ENCODE data around the gene PSD4. TPM values are rescaled to one million over a fixed set of nuclear protein-coding genes. Genes with fewer than 3 reads are reported as not detected.
A peak's percentile ranks its signal among the peaks of the same experiment; 100 is the strongest.

The PSD4 gene
- total RNA-seq, 1 donor from 2014 or later: 319 TPM

DNA sequence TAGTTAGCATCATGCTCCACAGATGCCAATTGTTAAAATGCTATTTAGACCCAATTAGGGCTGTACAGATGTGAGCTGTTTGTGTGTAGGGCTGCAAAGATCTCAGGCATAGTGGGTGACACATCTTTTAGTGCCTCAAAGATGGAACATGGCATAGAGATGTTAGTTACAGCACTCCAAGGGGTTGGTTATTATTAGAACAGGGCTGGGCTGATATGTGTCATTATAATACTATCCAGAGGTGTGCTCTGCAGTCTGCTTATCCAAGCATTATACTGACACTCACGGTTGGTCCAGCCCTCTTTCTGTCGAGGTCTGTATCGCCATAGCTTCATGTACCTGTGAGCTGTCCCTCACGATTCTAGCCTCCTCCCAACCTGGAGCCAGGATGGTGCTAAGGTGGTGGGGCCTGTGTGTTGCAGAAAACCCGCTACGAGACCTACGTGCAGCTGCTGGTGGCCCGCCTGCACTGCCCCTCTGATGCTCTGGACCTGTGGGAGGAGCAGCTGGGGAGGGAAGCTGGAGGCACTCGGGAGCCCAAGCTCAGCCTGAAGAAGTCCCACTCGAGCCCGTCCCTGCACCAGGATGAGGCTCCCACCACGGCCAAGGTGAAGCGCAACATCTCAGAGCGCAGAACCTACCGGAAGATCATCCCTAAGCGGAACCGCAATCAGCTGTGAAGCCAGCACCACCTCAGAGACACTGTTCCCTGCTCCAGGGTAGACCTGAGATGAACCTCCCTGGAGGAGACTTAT, 27.1 kb downstream of the PSD4 start:
- Mint-ChIP-seq H3K9me3 (no peaks in the 10 kb centered on the region), H3K4me1 (ENCODE audit: low read depth) (peaks cover 23% of the 10 kb centered on the region), H3K27me3 (ENCODE audit: low read depth) (no peaks in the 10 kb centered on the region), H3K4me3 (ENCODE audit: low read depth) (no peak overlapping the region), H3K27ac (no peak overlapping the region), H3K36me3 (ENCODE audit: low read depth) (peaks cover 77% of the 10 kb centered on the region)
- DNase-seq (ENCODE audit: low spot score): no peak
- intact Hi-C loops (cut with micrococcal nuclease): loop anchor here (5.0 kb wide), 1 partner anchor 71 kb away; no protein-coding TSS in a partner anchor

DNA sequence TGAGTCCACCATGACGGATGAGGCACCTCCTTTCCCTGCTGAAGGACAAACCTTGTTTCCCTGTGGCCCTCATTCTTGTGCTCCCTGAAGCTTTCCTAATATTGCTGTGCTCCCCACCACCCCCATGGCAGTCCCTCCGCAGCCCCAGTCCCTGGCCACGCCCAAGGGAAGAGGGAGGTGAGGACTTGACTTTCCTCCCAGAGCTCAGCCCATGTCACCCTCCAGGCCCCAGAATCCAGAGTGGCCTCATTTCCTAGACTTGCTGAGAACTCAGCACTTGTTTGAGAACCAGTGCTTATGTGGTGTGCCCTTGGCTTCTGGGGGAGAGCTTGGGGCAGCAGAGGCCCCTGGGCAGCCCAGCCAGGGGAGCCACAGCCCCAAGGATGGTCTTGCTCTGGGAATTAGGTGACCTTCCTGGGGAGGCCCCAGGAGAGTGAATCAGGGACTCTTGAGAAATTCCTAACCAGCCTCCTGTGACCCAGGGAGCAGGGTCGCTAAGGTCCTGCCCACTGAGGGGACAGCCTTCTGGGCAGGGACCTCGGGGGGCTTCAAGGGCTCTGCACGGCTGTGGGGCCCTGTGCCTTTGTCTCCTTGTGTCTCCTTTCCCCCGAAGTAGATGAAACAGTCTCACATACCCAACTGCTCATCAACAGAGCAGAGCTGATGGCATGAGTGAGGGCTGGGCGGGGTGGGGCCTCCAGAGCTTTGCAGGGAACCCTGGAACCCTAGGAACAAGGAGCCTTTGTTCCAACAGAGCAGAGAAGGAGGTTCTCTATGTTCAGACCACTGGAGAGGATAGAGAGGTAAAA, 27.9 kb downstream of the PSD4 start:
- H3K36me3 Mint-ChIP-seq (ENCODE audit: low read depth): peaks cover 69% of the 10 kb centered on the region
- no peak overlapping the region for H3K4me3 Mint-ChIP-seq (ENCODE audit: low read depth)
- no peak for DNase-seq (ENCODE audit: low spot score)
- peaks cover 15% of the 10 kb centered on the region for H3K4me1 Mint-ChIP-seq (ENCODE audit: low read depth)
- H3K9me3 Mint-ChIP-seq: no peaks in the 10 kb centered on the region
- H3K27ac Mint-ChIP-seq: no peak overlapping the region
- intact Hi-C loops (cut with micrococcal nuclease): loop anchor here (5.0 kb wide), 1 partner anchor 71 kb away; no protein-coding TSS in a partner anchor
- no peaks in the 10 kb centered on the region for H3K27me3 Mint-ChIP-seq (ENCODE audit: low read depth)

DNA sequence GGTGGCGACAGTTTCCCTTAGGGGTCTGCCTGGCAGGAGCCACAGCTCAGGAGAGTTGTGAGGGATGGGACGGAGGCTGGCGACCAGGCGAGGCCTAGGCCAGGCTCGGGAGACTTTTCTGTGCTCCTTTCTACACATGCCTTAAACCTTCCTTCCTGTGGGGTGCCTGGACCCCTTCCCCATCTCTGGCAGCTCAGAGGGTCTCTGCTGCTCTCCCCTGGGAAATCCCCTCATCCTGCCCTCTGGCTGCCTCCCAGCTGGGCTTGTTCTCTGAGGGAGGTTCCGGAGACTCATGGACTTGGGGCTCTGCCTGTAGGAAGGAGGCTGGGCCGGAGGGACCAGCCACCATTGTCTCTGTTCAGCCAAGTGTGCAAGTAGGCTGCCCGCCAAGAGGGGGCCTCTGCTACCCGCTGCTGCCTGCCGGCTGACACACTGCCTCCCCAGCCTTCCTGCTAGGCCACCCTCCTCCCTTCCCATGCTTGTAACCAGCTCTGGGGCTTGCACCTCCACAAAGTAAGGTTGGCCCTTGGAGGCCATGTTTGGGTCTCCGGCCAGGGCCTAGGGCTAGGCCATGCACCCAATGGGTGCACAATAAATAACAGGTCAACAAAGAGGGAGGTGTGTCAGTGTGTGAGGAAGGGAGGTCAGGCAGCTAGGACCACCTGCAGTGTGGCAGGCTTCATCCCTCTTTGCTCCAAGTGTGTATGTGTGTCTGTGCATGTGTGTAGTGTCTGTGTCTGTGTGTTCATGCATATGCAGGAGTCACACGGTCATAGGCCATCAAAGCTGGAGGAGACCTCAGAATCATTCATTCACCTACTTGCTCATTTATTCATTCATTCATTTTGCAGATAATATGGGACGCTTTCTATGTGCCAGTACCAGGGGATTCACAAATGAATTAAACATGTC, 28.8 kb downstream of the PSD4 start:
- DNase-seq (ENCODE audit: low spot score): no peak
- H3K27me3 Mint-ChIP-seq (ENCODE audit: low read depth): no peaks in the 10 kb centered on the region
- peaks cover 61% of the 10 kb centered on the region for H3K36me3 Mint-ChIP-seq (ENCODE audit: low read depth)
- intact Hi-C loops (cut with micrococcal nuclease): loop anchor here (5.0 kb wide), 1 partner anchor 70 kb away; no protein-coding TSS in a partner anchor
- H3K9me3 Mint-ChIP-seq: no peaks in the 10 kb centered on the region
- no peak overlapping the region for H3K4me3 Mint-ChIP-seq (ENCODE audit: low read depth)
- H3K4me1 Mint-ChIP-seq (ENCODE audit: low read depth): peaks cover 8% of the 10 kb centered on the region
- H3K27ac Mint-ChIP-seq: peak overlapping the region; percentile 34

DNA sequence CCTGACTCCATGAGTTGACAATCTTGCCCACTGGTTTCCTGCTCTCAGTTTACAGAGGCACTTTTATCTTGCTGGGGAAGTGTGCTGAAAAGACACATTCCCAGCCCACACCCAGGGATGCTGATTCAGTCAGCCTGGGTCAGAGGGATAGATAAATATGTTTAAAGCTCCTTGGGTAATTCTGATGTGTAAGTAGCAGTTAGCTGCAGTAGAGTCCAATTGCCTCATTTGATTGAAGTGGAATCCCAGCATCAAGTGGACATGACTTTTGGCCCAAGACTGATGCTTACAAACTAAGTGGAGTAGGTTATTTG, 29.4 kb downstream of the PSD4 start:
- intact Hi-C loops (cut with micrococcal nuclease): loop anchor here (5.0 kb wide), 1 partner anchor 69 kb away; no protein-coding TSS in a partner anchor
- DNase-seq (ENCODE audit: low spot score): no peak
- Mint-ChIP-seq H3K36me3 (ENCODE audit: low read depth) (peaks cover 55% of the 10 kb centered on the region), H3K4me3 (ENCODE audit: low read depth) (no peak overlapping the region), H3K27ac (no peak overlapping the region), H3K27me3 (ENCODE audit: low read depth) (no peaks in the 10 kb centered on the region), H3K9me3 (no peaks in the 10 kb centered on the region), H3K4me1 (ENCODE audit: low read depth) (peaks cover 8% of the 10 kb centered on the region)

DNA sequence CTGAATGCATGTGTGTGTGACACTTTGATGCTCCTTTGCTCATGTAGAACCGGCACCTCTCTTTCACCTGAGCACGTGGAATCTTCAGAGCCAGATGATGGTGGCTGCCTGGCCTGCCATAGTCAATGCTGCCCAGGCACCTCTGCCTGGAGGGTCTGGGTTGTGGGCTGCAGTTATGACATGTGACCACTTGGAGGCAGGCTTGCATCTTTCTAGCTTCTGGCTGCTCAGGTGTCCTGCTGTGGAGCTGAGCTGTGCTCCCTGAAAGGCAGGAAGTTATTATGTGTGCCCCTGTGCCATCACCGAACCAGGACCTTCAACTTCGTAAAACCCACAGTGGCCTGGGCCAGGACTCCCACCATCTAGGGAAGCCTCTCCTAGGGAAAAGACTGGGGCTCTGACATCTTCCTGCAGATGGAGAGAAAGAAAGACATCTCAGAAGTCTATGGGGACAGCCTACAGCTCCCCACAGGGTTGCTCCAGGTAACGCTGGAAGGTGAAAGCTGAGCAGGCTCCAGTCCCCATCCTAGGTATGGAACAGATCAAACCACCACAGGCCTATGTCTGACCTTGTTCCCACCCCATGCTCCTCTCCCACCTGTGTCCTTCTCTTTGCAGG, 30.2 kb downstream of the PSD4 start:
- no peaks in the 10 kb centered on the region for H3K27me3 Mint-ChIP-seq (ENCODE audit: low read depth)
- no peaks in the 10 kb centered on the region for H3K9me3 Mint-ChIP-seq
- intact Hi-C loops (cut with micrococcal nuclease): loop anchor here (5.0 kb wide), 1 partner anchor 68 kb away; no protein-coding TSS in a partner anchor
- peak overlapping the region; percentile 58 for H3K27ac Mint-ChIP-seq
- no peak overlapping the region for H3K4me3 Mint-ChIP-seq (ENCODE audit: low read depth)
- DNase-seq (ENCODE audit: low spot score): peak; percentile 69
- H3K4me1 Mint-ChIP-seq (ENCODE audit: low read depth): peaks cover 8% of the 10 kb centered on the region
- H3K36me3 Mint-ChIP-seq (ENCODE audit: low read depth): peaks cover 51% of the 10 kb centered on the region

DNA sequence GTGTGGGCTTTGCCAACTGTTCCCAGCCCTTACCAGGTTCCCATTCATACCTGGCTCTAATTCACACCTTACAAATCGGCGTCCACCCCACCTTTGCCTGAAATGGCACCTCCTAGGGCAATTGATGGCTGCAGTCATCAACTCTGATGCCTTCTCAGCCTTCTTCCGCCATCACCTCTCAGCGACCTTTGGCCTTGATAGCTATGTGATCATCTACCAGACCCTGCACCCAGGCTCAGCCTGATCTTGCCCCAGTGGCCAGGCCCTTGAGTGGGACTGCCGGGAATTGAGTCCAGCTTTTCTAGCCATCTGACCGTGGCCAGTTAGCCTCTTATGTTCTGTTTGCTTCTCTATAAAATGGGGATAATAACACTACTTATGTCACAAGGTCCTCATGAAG, 32.5 kb downstream of the PSD4 start:
- Mint-ChIP-seq H3K4me3 (ENCODE audit: low read depth) (no peak overlapping the region), H3K27ac (no peak overlapping the region), H3K27me3 (ENCODE audit: low read depth) (no peaks in the 10 kb centered on the region), H3K9me3 (no peaks in the 10 kb centered on the region), H3K36me3 (ENCODE audit: low read depth) (peaks cover 29% of the 10 kb centered on the region), H3K4me1 (ENCODE audit: low read depth) (peaks cover 8% of the 10 kb centered on the region)
- intact Hi-C loops (cut with micrococcal nuclease): no loop called here
- no peak for DNase-seq (ENCODE audit: low spot score)

DNA sequence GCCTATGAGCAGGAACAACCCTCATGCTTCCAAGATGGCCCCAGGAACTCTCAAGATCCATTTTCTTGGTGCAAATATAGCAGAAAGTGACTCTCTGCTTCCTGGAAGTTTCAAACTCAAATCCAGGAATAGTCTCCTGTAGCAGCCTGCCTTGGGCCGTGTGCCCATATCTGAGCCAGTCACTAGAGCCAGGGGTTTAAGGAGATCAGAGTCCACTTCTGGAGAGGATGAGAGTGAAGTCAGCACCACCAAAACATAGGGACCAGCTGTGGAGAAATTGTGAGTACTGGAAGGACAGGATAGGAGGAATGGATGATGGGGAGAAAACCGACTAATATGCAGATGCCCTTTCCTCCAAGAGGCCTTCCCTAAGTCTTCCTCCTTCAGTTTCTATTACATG, 33.2 kb downstream of the PSD4 start:
- Mint-ChIP-seq H3K27me3 (ENCODE audit: low read depth) (no peaks in the 10 kb centered on the region), H3K27ac (no peak overlapping the region), H3K4me1 (ENCODE audit: low read depth) (peaks cover 8% of the 10 kb centered on the region), H3K4me3 (ENCODE audit: low read depth) (no peak overlapping the region), H3K9me3 (no peaks in the 10 kb centered on the region), H3K36me3 (ENCODE audit: low read depth) (peaks cover 22% of the 10 kb centered on the region)
- DNase-seq (ENCODE audit: low spot score): no peak
- intact Hi-C loops (cut with micrococcal nuclease): no loop called here

DNA sequence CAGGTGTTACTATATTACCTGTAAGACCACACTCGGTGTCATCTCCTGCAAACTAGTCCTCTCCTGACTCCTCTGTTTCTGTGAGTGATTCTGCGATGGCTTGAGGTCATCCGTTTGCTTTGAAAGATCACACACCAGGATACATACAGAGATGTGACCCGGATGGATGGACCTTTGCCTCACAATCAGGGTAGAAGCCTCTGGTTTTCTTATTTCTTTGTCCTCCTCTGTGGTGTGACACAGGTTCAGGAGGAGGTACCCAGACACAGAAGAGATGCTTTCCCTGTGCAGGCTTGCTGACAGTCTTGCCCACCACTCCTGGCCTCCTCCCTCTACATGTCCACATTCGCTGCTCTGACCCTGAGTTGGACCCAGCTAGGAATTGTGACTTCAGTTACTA, 34.6 kb downstream of the PSD4 start:
- Mint-ChIP-seq H3K27ac (no peak overlapping the region), H3K4me3 (ENCODE audit: low read depth) (no peak overlapping the region), H3K4me1 (ENCODE audit: low read depth) (peaks cover 5% of the 10 kb centered on the region), H3K27me3 (ENCODE audit: low read depth) (no peaks in the 10 kb centered on the region), H3K36me3 (ENCODE audit: low read depth) (peaks cover 11% of the 10 kb centered on the region), H3K9me3 (no peaks in the 10 kb centered on the region)
- intact Hi-C loops (cut with micrococcal nuclease): no loop called here
- DNase-seq (ENCODE audit: low spot score): no peak

DNA sequence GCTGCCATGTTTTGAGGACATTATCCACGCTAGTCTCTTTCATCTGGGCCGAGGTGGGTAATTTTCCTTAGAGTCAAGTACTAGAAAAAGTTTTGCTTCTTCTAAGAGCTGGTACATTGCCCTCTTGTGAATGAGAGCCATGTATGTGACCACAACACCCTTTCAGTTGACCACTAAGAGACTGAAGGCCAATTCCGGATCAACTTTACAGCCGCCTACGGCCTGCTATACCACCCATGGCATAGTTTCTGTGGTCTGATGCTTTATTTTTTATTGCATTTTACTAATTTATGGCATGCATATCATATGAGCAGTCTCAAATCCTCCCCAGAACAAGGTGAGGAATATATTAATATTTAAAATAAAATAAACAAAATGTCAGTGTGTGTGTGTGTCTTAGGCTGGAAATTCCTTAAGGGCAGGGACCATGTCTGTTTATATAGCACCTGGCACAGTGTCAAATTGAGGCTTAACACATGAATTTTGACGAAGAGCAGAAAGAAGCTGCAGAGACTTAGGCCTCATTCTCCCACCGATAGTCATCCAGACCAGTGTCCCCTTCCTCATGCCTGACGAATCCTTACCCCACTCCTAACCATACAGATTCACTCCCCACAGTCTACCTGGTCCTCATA, 35.4 kb downstream of the PSD4 start:
- Mint-ChIP-seq H3K9me3 (no peaks in the 10 kb centered on the region), H3K27me3 (ENCODE audit: low read depth) (no peaks in the 10 kb centered on the region), H3K36me3 (ENCODE audit: low read depth) (peaks cover 4% of the 10 kb centered on the region), H3K4me3 (ENCODE audit: low read depth) (no peak overlapping the region), H3K27ac (no peak overlapping the region), H3K4me1 (ENCODE audit: low read depth) (peaks cover 1% of the 10 kb centered on the region)
- no peak for DNase-seq (ENCODE audit: low spot score)
- intact Hi-C loops (cut with micrococcal nuclease): no loop called here

DNA sequence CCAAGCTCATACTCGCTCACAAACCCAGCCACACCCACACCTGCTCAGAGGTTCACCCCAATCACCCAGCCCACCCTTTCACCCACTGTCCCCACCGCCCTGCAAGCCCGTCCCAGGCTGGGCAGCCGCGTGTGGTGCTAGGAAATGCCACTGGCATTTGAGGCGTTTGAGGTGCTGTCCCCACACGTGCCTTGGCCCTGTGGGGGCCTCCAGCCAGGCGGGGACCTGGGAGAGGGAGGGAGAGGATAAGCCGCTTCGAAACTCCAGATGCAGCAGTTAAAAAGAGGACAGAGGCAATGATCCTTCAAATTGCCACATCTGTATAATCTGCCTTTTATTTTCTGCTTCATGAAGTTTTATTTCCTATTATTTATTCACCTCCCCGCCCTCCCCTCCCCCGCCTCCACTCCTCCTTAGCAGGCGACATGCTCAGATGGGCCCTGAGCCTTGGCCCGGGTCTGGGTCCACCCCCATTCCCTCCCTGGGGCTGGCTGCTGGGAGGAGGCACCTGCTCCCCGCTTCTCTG, 35.9 kb downstream of the PSD4 start:
- no peaks in the 10 kb centered on the region for H3K27me3 Mint-ChIP-seq (ENCODE audit: low read depth)
- intact Hi-C loops (cut with micrococcal nuclease): no loop called here
- no peaks in the 10 kb centered on the region for H3K9me3 Mint-ChIP-seq
- DNase-seq (ENCODE audit: low spot score): no peak
- H3K4me3 Mint-ChIP-seq (ENCODE audit: low read depth): no peak overlapping the region
- no peaks in the 10 kb centered on the region for H3K36me3 Mint-ChIP-seq (ENCODE audit: low read depth)
- H3K4me1 Mint-ChIP-seq (ENCODE audit: low read depth): no peaks in the 10 kb centered on the region
- H3K27ac Mint-ChIP-seq: no peak overlapping the region

DNA sequence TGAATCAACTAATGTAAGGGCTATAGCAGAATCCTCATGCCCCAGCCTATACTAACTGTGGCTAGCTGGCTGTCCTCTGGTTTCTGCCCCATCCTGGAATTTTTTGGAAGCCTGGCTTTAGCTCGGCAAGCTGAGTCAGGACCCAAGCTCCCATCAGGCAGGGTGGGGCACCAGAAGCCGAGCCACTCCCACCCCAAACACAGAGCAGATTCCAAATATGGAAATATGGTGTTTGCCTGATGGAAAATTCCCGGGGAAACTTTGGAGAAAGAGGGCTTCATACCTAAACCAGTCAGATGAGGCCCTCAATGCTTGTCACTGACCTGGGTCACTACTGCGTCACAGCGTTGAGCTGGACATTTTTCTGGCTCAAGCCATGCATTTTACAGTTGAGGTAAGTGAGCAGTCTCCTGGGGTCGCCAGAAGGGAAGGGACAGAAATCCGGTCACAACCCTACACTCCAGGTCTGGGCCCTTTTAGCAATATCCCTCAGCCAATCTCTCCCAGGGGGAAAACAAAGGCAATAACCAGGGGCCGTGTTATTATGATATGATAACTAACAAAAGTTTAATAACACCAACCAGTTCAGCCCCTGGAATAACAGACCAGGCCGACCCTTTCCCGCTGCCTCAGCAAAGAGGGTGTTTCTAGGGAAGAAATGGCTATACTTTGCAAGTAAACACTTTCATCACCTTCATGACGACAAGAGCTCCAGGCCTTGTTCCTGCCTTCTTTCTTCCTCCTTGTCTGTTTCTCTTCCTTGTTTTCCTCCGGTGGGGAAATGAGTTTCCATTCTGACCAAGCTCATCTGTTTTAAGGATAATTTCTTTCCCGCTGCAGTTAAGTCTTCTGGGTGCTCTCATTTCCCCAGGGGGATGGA, 37.7 kb downstream of the PSD4 start:
- intact Hi-C loops (cut with micrococcal nuclease): no loop called here
- no peaks in the 10 kb centered on the region for H3K36me3 Mint-ChIP-seq (ENCODE audit: low read depth)
- no peak overlapping the region for H3K27ac Mint-ChIP-seq
- H3K27me3 Mint-ChIP-seq (ENCODE audit: low read depth): no peaks in the 10 kb centered on the region
- DNase-seq (ENCODE audit: low spot score): no peak
- no peaks in the 10 kb centered on the region for H3K4me1 Mint-ChIP-seq (ENCODE audit: low read depth)
- H3K4me3 Mint-ChIP-seq (ENCODE audit: low read depth): no peak overlapping the region
- no peaks in the 10 kb centered on the region for H3K9me3 Mint-ChIP-seq
